ENCODE measurements around the gene ZKSCAN3. TPM values are rescaled to one million over a fixed set of nuclear protein-coding genes. Genes with fewer than 3 reads are reported as not detected.
A peak's percentile ranks its signal among the peaks of the same experiment; 100 is the strongest.

Gene ZKSCAN3
- total RNA-seq, 1 experiment from 2014 or later: 1.9 TPM

DNA sequence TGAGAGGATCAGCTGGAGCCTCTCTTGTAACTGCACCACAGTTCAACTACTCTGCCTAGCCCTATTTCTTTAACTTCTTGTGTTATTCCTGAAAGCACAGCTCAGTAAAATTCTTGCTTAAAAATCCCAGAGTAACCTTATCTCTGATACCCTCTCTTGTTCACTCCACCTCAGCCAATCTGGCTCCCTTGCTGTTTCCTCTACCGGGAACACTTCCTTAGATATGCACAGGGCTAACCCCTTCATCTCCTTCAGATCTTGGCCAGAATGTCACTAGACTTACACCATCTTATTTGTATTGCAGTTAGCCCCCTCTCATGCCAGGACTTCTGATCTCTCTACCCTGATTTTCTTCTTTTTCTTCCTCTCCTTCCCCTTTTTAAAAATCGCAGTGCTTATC is 2.6 kb upstream of the ZKSCAN3 start:
- no peaks in the 10 kb centered on the region for H3F3A ChIP-seq (ENCODE audit: low read length, unreplicated experiment)
- ATAC-seq (no peak), DNase-seq (no peak)
- no peaks in the 10 kb centered on the region for H4K20me1 ChIP-seq (ENCODE audit: low read length)
- no peaks in the 10 kb centered on the region for H3K36me3 ChIP-seq (ENCODE audit: low read depth, low read length)
- no TSS peak for BruUV-seq (replicated peaks)
- no peaks in the 10 kb centered on the region for H3K9me2 ChIP-seq (replicated peaks; ENCODE audit: low read length)
- TF ChIP-seq CTCF (conservative IDR thresholded peaks at IDR 0.05; ENCODE audit: low read depth, low read length): no peak
- TF ChIP-seq EZH2 (IDR thresholded peaks at IDR 0.05; ENCODE audit: low read length, unreplicated experiment): no peak
- no peak for TF ChIP-seq EZH2phosphoT487 (IDR thresholded peaks at IDR 0.05; ENCODE audit: borderline replicate concordance, low read length)
- intact Hi-C loops (cut with micrococcal nuclease): no loop called here
- H3K79me2 ChIP-seq (ENCODE audit: low read length): peaks cover 23% of the 10 kb centered on the region
- H3K4me3 ChIP-seq (ENCODE audit: low read length): no peak overlapping the region
- H2AFZ ChIP-seq (ENCODE audit: low read length): no peak overlapping the region
- no peak overlapping the region for H3K9ac ChIP-seq (ENCODE audit: low read length)
- CTCF ChIA-PET: interaction anchor here (0.6 kb wide), 1 partner anchor 70 kb away, joined by 3 read pairs; no protein-coding TSS in a partner anchor
- H3K4me1 ChIP-seq (ENCODE audit: insufficient read depth, low read length): peaks cover 15% of the 10 kb centered on the region
- POLR2A ChIA-PET (ENCODE audit: unreplicated experiment): no interaction called here
- H3K27ac ChIP-seq (ENCODE audit: low read length): no peak overlapping the region
- H3K27me3 ChIP-seq (ENCODE audit: low read length): no peaks in the 10 kb centered on the region
- no peaks in the 10 kb centered on the region for H3K9me3 ChIP-seq (ENCODE audit: low read length)
- H3K4me2 ChIP-seq (ENCODE audit: low read length): no peak overlapping the region

DNA sequence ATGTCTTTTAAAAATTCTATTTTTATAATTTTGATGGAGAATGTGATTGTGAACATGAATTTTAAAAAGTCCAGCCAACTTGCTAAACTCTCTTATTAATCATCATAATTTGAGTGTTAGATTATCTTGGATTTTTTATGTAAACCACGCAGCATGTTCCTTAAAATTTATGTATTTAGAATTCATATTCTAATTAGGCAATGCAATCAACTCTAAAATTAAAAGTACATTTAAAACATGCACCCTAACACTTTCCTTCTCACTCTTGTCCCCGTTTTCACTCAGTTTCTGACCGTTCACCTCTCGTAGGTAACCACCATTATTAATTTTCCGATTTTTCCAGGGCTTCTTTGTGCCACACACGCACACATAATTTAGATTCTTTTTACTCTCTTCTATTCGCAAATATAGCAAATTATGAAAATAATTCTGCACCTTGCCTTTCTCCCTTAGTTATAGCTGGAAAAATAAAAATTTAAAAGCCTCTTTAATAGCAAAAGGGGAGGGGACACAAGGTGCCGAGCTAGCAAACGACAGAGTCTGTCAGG is 329 bp upstream of the ZKSCAN3 start:
- CTCF ChIA-PET: no interaction called here
- Histone ChIP-seq H4K20me1 (ENCODE audit: low read length) (no peaks in the 10 kb centered on the region), H3K9ac (ENCODE audit: low read length) (peak overlapping the region; percentile 75), H2AFZ (ENCODE audit: low read length) (peak overlapping the region; percentile 100), H3K9me2 (replicated peaks; ENCODE audit: low read length) (no peaks in the 10 kb centered on the region), H3K4me3 (ENCODE audit: low read length) (peak overlapping the region; percentile 84), H3K79me2 (ENCODE audit: low read length) (peaks cover 41% of the 10 kb centered on the region), H3F3A (ENCODE audit: low read length, unreplicated experiment) (no peaks in the 10 kb centered on the region), H3K4me1 (ENCODE audit: insufficient read depth, low read length) (peaks cover 26% of the 10 kb centered on the region), H3K36me3 (ENCODE audit: low read depth, low read length) (no peaks in the 10 kb centered on the region), H3K27me3 (ENCODE audit: low read length) (no peaks in the 10 kb centered on the region), H3K4me2 (ENCODE audit: low read length) (peak overlapping the region; percentile 94), H3K27ac (ENCODE audit: low read length) (no peak overlapping the region), H3K9me3 (ENCODE audit: low read length) (no peaks in the 10 kb centered on the region)
- ATAC-seq (no peak), DNase-seq (no peak)
- intact Hi-C loops (cut with micrococcal nuclease): loop anchor here (2.0 kb wide), 1 partner anchor 83 kb away; the partner anchor contains the start of gene ZSCAN26
- BruUV-seq (replicated peaks): no TSS peak
- no peak for TF ChIP-seq CTCF (conservative IDR thresholded peaks at IDR 0.05; ENCODE audit: low read depth, low read length)
- TF ChIP-seq EZH2 (IDR thresholded peaks at IDR 0.05; ENCODE audit: low read length, unreplicated experiment): no peak
- TF ChIP-seq EZH2phosphoT487 (IDR thresholded peaks at IDR 0.05; ENCODE audit: borderline replicate concordance, low read length): no peak
- POLR2A ChIA-PET (ENCODE audit: unreplicated experiment): interaction anchor here (0.6 kb wide), 2 partner anchors 355 to 1217 kb away, joined by 3 read pairs; no protein-coding TSS in a partner anchor

GRCh38 chr6:28351087-28351486 is 1.3 kb downstream of the ZKSCAN3 start:
- H3K4me3 ChIP-seq (ENCODE audit: low read length): peak overlapping the region; percentile 84
- H3K27me3 ChIP-seq (ENCODE audit: low read length): no peaks in the 10 kb centered on the region
- H3K9me2 ChIP-seq (replicated peaks; ENCODE audit: low read length): no peaks in the 10 kb centered on the region
- ATAC-seq: no peak
- no TSS peak for BruUV-seq (replicated peaks)
- H3K79me2 ChIP-seq (ENCODE audit: low read length): peaks cover 49% of the 10 kb centered on the region
- no peaks in the 10 kb centered on the region for H3F3A ChIP-seq (ENCODE audit: low read length, unreplicated experiment)
- H4K20me1 ChIP-seq (ENCODE audit: low read length): no peaks in the 10 kb centered on the region
- ChIA-PET POLR2A (ENCODE audit: unreplicated experiment) (interaction anchor here (0.6 kb wide), 1 partner anchor 16 kb away, joined by 3 read pairs; no protein-coding TSS in a partner anchor), CTCF (interaction anchor here (1.2 kb wide), 1 partner anchor 32 kb away, joined by 3 read pairs; no protein-coding TSS in a partner anchor)
- H3K4me2 ChIP-seq (ENCODE audit: low read length): peak overlapping the region; percentile 94
- H3K36me3 ChIP-seq (ENCODE audit: low read depth, low read length): no peaks in the 10 kb centered on the region
- no peak for DNase-seq
- H3K9me3 ChIP-seq (ENCODE audit: low read length): no peaks in the 10 kb centered on the region
- peak overlapping the region; percentile 11; the same call in 1 of the 2 replicates for H3K27ac ChIP-seq (ENCODE audit: low read length)
- no peak overlapping the region for H2AFZ ChIP-seq (ENCODE audit: low read length)
- TF ChIP-seq CTCF (conservative IDR thresholded peaks at IDR 0.05; ENCODE audit: low read depth, low read length) (no peak), EZH2phosphoT487 (IDR thresholded peaks at IDR 0.05; ENCODE audit: borderline replicate concordance, low read length) (no peak), EZH2 (IDR thresholded peaks at IDR 0.05; ENCODE audit: low read length, unreplicated experiment) (no peak)
- intact Hi-C loops (cut with micrococcal nuclease): loop anchor here (10.0 kb wide), 1 partner anchor 446 kb away; no protein-coding TSS in a partner anchor
- H3K9ac ChIP-seq (ENCODE audit: low read length): 0 out of 2 replicates have a peak overlapping the region, but pooled peaks have one; percentile 9
- H3K4me1 ChIP-seq (ENCODE audit: insufficient read depth, low read length): peaks cover 40% of the 10 kb centered on the region
